ENCODE data around the gene TMEM63C. TPM values are rescaled to one million over a fixed set of nuclear protein-coding genes. Genes with fewer than 3 reads are reported as not detected.

The TMEM63C gene
- total and polyA plus RNA-seq, 11 donors: 0.01 to 4.0 (median 1.7) TPM; not detected in 1

DNA sequence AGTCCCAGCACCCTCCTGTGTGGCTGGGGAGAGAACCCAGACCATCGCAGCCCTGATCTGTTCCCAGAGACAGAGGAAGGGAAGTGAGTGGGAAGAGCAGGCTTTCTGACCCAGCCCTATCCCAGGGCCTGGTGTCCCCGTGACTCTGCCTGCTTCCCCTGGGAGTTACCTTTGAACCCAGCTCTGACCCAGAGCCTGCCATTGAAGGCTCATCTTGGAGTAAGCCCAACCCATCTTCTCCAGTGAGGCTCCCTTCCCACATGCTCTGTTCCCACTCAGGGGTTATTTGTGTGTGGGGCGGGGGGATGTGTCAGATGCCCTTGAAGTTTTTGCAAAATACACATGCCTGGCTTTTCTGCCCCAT lies 6.0 kb downstream of the TMEM63C start:
- no peak for DNase-seq
- no peak for ATAC-seq

DNA sequence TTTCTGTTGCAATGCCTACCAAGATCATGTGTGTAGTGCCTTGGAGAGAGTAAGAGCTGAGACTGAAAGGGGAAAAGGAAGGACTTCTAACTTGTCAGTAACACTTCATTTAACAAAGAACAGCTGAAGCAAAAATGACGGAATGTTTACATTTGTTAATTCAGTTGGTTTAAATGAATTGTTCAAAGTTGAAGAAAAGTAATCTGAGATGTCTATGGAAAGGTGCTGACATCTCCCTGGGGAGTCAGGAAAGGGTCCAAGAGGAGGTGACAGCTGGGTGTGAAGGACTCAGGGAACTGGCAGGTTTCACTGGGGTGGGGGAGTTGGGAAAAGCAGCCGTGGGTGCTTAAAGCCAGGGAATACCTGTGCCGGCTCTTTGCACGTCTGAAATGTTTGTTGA lies 7.9 kb downstream of the TMEM63C start:
- H3K4me1 ChIP-seq: peaks cover 0 to 8% (median 0%) of the 10 kb centered on the region in 12 donors
- ATAC-seq: no peak
- no peaks in the 10 kb centered on the region for H3K36me3 ChIP-seq
- DNase-seq: no peak
- no peak overlapping the region for H3K4me3 ChIP-seq
- H3K9me3 ChIP-seq: no peaks in the 10 kb centered on the region
- H3K27me3 ChIP-seq: peaks cover 0 to 15% (median 0%) of the 10 kb centered on the region in 9 donors
- WGBS, 4 donors: 43 to 56% (median 47%) methylated on average over 4 of the region's 4 CpGs
- TF ChIP-seq, protein P1, sequence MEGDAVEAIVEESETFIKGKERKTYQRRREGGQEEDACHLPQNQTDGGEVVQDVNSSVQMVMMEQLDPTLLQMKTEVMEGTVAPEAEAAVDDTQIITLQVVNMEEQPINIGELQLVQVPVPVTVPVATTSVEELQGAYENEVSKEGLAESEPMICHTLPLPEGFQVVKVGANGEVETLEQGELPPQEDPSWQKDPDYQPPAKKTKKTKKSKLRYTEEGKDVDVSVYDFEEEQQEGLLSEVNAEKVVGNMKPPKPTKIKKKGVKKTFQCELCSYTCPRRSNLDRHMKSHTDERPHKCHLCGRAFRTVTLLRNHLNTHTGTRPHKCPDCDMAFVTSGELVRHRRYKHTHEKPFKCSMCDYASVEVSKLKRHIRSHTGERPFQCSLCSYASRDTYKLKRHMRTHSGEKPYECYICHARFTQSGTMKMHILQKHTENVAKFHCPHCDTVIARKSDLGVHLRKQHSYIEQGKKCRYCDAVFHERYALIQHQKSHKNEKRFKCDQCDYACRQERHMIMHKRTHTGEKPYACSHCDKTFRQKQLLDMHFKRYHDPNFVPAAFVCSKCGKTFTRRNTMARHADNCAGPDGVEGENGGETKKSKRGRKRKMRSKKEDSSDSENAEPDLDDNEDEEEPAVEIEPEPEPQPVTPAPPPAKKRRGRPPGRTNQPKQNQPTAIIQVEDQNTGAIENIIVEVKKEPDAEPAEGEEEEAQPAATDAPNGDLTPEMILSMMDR (IDR thresholded peaks at IDR 0.05): no peak
- TF ChIP-seq POLR2A (IDR thresholded peaks at IDR 0.05): no peak
- intact Hi-C loops (cut with DNase I): no loop called here
- H3K27ac ChIP-seq: no peak overlapping the region

More for the DNA sequence above, 6.0 kb downstream of the TMEM63C start:
- intact Hi-C loops (cut with DNase I): no loop called here
- Histone ChIP-seq H3K36me3 (no peaks in the 10 kb centered on the region), H3K4me1 (peaks cover 0 to 8% (median 0%) of the 10 kb centered on the region in 12 donors), H3K9me3 (no peaks in the 10 kb centered on the region), H3K27me3 (peaks cover 0 to 31% (median 4%) of the 10 kb centered on the region in 9 donors), H3K27ac (no peak overlapping the region), H3K4me3 (no peak overlapping the region)
- WGBS, 4 donors: 54 to 100% (median 69%) methylated on average over 1 to 3 of the region's 3 CpGs
- TF ChIP-seq POLR2A (IDR thresholded peaks at IDR 0.05): no peak
- TF ChIP-seq, protein P1 (IDR thresholded peaks at IDR 0.05): no peak

DNA sequence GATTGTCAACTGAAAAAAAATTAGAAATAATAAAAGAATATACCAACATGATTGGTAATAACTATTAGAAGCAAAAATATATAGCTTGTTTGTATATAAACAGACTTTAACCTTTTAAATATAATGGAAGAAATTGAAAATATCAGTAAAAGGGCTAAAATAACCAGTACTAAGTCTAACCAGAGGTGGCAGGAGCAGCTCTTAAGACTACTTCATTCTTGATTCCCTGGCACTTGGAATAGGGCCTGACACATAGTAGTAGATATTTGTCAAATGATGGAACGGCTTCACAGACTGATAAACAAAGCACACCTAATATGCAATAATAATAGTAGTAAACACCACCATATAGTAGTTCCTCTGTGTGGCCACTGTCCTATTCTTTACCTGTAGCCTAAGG lies 9.4 kb downstream of the TMEM63C start:
- TF ChIP-seq, protein P1 (IDR thresholded peaks at IDR 0.05): no peak
- no peak for TF ChIP-seq POLR2A (IDR thresholded peaks at IDR 0.05)
- intact Hi-C loops (cut with DNase I): no loop called here
- no peaks in the 10 kb centered on the region for H3K9me3 ChIP-seq
- H3K36me3 ChIP-seq: no peaks in the 10 kb centered on the region
- DNase-seq: no peak
- WGBS, 4 donors: 65 to 76% (median 70%) methylated on average over 1 of the region's 1 CpG
- H3K27me3 ChIP-seq: peaks cover 0 to 7% (median 0%) of the 10 kb centered on the region in 9 donors
- no peak for ATAC-seq
- H3K4me1 ChIP-seq: peaks cover 0 to 8% (median 0%) of the 10 kb centered on the region in 12 donors
- H3K4me3 ChIP-seq: no peak overlapping the region
- no peak overlapping the region for H3K27ac ChIP-seq

DNA sequence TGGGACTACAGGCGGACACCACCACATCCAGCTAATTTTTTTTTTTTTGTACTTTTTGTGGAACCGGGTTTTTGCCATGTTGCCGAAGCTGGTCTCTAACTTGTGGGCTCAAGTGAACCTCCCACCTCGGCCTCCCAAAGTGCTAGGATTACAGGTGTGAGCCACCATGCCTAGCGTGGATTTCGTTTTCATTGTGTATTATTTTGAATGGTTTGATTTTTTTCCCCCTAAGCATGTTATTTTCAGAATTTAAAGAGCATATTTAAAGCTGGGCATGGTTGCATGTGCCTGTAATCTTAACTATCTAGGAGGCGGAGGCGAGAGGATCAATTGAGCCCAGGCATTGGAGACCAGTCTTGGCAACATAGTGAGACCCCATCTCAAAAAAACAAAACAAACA lies 13.1 kb downstream of the TMEM63C start:
- Histone ChIP-seq H3K27me3 (peaks cover 0 to 25% (median 3%) of the 10 kb centered on the region in 9 donors), H3K4me1 (no peaks in the 10 kb centered on the region), H3K4me3 (no peak overlapping the region), H3K27ac (no peak overlapping the region), H3K9me3 (no peaks in the 10 kb centered on the region), H3K36me3 (no peaks in the 10 kb centered on the region)
- DNase-seq: no peak
- ATAC-seq: no peak
- intact Hi-C loops (cut with DNase I): no loop called here
- no peak for TF ChIP-seq POLR2A (IDR thresholded peaks at IDR 0.05)
- TF ChIP-seq, protein P1 (IDR thresholded peaks at IDR 0.05): no peak
- 85 to 91% (median 89%) methylated on average over 8 of the region's 8 CpGs for WGBS, 4 donors
